K562 treated with DMSO at 1 percent for 4 hours (cell line): ENCODE data around the gene CNTN1. TPM values are rescaled to one million over a fixed set of nuclear protein-coding genes. Genes with fewer than 3 reads are reported as not detected.

Experiments
- total RNA-seq: library from RNA; unstranded; fragments of 300-600 nt; gene quantifications from 2 replicates; pipeline ENCODE4 v1.2.3, GENCODE V29; 2022; ENCODE audit not compliant: insufficient read depth

The CNTN1 gene
- total RNA-seq: not detected in 2 replicates

DNA sequence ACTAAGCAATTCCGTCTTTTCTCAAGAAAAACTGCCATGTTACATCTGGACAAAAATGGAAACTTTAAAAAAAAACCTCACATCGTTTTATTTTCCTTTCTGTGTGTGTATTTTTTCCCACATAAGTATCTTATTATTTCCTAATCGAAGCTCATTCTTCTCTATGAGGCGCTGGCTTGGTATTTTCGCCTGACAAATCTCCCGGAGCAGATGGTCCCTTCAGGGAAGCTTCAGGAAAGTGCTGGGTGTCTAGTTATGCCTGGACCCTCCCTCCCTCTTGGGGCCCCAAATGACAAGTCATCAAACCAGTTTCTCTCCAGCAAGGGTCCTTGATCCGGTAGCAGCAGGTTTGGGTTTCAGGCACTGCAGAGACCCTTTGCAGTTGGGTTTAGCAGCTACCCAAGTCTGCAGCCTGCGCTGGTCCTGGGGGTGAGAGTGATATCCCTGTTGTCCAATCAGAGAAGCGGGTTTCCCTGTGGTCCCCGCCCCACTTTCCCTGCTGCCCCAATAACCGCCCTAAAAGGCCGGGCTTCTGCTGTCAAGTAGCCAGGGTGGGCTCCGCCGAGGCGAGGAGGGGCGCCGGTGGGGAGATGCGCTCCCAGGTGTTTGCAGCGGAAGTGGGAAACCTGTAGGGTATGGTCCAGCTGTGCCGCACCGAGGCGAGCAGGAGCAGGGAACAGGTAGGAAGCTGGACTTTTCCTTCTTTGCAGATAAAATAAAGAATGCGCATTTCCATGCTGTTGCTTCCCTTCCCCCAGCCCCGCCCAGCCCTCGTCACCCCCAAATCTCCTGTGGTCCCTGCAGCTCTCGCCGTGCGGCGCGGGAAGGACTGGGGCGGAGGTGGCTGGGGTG is at the start of gene CNTN1:
Gene CNTN1, plus strand, starts transcription at position 527 of the 852 bp plus-strand sequence.

